T-helper 22 cell (primary cell): ENCODE results near the gene CDC25B.

Experiments used
- DNase-seq: peaks from one replicate; pipeline ENCODE4 v3.0.0-alpha.2; 2020; ENCODE audit warnings: low read depth

Gene CDC25B

GRCh38 chr20:3795511-3796468, at the start of gene CDC25B:
Gene CDC25B, plus strand, starts transcription at chr20:3796310. Its CDS starts 222 bp downstream, at chr20:3796532.
- peak; percentile 82 for DNase-seq

- no peak for DNase-seq
Observed at GRCh38 chr20:3747471-3747870, 48.6 kb upstream of the CDC25B start.

- no peak for DNase-seq
Observed at GRCh38 chr20:3748073-3748472, 48.0 kb upstream of the CDC25B start.

- DNase-seq = no peak
Observed at GRCh38 chr20:3749087-3749688, 46.9 kb upstream of the CDC25B start.

GRCh38 chr20:3749689-3750531, 46.2 kb upstream of the CDC25B start:
- no peak for DNase-seq

- DNase-seq = no peak
Observed at GRCh38 chr20:3751305-3751674, 44.8 kb upstream of the CDC25B start.

GRCh38 chr20:3751675-3752385, 44.3 kb upstream of the CDC25B start:
- DNase-seq = peak; percentile 34

GRCh38 chr20:3752386-3752759, 43.7 kb upstream of the CDC25B start:
- DNase-seq = no peak

- DNase-seq = peak; percentile 27
Observed at GRCh38 chr20:3753098-3753497, 43.0 kb upstream of the CDC25B start.

GRCh38 chr20:3753501-3754275, 42.4 kb upstream of the CDC25B start:
- no peak for DNase-seq

- DNase-seq = no peak
Observed at GRCh38 chr20:3754276-3754630, 41.9 kb upstream of the CDC25B start.

GRCh38 chr20:3755269-3755668, 40.8 kb upstream of the CDC25B start:
- no peak for DNase-seq

- no peak for DNase-seq
Observed at GRCh38 chr20:3755814-3756480, 40.2 kb upstream of the CDC25B start.

- no peak for DNase-seq
Observed at GRCh38 chr20:3757268-3757667, 38.8 kb upstream of the CDC25B start.

- no peak for DNase-seq
Observed at GRCh38 chr20:3758566-3758965, 37.5 kb upstream of the CDC25B start.

- no peak for DNase-seq
Observed at GRCh38 chr20:3759316-3759823, 36.7 kb upstream of the CDC25B start.

GRCh38 chr20:3759884-3760283, 36.2 kb upstream of the CDC25B start:
- no peak for DNase-seq

GRCh38 chr20:3760655-3761348, 35.3 kb upstream of the CDC25B start:
- DNase-seq = no peak

GRCh38 chr20:3763671-3764601, 32.2 kb upstream of the CDC25B start:
- no peak for DNase-seq
